CD4-positive, alpha-beta T cell treated with Interleukin-15 for 4 hours (primary cell): ENCODE results near the gene SLC25A33.
"Not testable (repeated sequence)": the region's sequence is repeated elsewhere in the genome, so short reads cannot be mapped to it uniquely, and the experiment has no call there.

Source experiments
- DNase-seq: peaks from one replicate; pipeline ENCODE4 v3.0.0-alpha.2; 2020; ENCODE audit warnings: low spot score

Gene SLC25A33

GRCh38 chr1:9539165-9539828 lies at the start of gene SLC25A33:
SLC25A33 (plus strand) TSS chr1:9539465; CDS start chr1:9539692, 227 bp downstream.
- peak; percentile 96 for DNase-seq

DNA sequence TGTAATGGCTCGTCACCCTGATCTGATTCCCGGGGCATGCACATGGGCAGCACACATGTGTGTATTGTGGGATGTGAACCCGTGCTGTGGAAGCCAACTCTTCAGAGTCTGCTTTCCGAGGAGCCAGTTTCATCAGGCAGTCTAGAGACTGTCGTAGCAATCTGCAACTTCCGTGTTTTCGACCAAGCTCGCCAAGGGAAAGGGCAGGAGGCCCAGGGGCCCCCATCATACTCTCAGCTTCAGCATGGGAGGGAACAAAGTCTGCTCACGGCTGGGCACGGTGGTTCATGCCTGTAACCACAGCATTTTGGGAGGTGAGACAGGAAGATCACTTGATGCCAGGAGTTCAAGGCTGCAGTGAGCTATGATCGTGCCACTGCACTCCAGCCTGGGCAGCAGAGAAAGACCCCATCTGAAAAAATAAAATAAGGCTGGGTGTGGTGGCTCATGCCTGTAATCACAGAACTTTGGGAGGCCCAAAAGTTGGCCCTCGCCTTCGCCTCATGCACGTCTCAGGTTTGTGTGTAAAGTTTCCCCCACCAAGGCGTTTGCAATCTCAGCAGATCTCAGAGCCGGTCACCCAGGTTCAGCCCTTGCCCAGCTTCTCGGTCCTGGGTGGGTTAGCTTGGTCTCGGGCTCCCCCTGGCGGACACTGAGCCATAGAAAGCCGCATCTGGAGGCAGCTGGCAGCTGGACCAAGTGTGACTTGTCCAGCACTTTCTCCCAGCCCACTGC lies 48.5 kb upstream of the SLC25A33 start:
- peak; percentile 80 for DNase-seq

DNA sequence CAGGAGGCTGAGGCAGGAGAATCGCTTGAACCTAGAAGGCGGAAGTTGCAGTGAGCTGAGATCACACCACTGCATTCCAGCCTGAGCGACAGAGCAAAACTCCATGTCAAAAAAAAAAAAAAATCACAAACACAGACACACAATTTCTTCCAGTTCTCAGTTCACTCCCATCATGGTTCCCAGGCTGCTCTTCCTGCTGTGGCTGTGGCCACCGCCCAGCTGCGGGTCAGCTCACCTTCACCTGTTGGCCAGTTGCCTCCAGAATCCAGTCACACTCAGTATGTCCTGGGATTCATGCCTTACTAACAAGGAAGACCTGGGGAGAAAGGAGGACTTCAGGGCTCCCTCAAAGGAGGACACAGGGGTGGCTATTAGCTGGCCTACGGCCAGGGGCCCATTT lies 45.9 kb upstream of the SLC25A33 start:
- no peak for DNase-seq

GRCh38 chr1:9494936-9495758 lies 44.1 kb upstream of the SLC25A33 start:
- peak; percentile 44 for DNase-seq

GRCh38 chr1:9495854-9496374 lies 43.4 kb upstream of the SLC25A33 start:
- no peak for DNase-seq

- no peak for DNase-seq
Observed at GRCh38 chr1:9500756-9501754, 38.2 kb upstream of the SLC25A33 start.

DNA sequence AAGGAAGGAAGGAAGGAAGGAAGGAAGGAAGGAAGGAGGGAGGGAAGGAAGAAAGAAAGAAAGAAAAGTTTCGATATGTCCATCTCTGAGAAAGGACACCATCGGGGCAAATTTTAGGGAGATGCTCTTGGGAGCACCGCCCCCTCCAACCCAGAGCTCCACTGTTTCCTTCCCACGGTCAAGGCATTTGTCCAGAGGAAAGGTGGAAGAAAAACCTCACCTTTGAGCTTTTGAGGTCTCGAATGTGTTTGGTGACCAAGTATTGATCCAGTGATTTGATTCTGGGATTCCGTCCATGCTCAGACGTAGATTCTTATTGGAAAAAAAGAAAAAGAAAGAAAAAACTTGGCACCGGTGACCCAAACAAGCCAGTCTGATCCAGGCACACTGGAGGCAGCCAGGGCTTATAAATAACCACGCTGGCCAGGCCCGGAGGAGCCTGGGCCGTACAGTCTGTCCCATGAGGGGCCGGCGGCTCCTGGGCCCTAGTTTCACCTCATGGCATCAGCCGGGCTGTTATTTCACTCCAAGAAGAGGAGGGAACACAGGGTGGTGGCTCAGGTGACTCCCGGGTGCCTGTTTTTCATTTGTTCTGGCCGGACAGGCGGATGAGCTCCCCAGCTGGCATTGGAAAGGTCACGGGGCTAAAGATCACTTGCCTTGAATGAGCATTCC lies 36.1 kb upstream of the SLC25A33 start:
- no peak for DNase-seq

DNA sequence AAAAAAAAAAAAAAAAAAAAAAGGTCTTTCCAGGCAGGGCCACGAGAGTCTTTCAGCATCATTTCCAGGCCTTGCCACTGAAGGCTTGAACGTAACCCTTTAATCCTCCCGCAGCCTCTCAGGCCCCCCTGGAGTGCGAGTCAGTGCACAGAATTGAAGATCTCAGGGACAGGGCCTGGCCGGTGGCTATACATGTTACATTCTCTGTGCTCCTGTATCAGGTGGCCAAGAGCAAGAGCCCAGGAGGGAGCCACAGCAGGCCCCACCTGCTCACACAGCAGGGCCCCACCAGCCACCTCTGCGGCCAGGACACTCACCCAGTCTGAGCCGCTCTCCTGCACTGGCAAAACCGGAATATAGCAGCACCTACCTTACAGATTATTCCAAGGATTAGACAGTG lies 34.1 kb upstream of the SLC25A33 start:
- DNase-seq = no peak

DNA sequence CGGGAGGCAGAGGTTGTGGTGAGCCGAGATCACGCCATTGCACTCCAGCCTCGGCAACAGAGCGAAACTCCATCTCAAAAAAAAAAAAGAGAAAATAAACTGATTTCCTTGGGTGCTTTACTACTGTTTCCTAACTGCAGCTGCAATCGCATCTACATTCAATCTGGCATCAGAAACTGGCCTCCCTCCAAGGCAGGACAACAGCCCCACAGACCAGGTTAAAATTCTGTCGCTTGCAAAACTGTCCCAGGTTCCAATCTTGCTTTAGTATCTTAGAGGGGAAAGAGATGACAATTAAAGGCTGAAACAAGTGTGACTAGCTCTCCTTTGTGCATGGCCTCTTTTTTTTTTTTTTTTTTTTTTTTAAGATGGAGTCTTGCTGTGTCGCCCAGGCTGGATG lies 32.4 kb upstream of the SLC25A33 start:
- DNase-seq = no peak

DNA sequence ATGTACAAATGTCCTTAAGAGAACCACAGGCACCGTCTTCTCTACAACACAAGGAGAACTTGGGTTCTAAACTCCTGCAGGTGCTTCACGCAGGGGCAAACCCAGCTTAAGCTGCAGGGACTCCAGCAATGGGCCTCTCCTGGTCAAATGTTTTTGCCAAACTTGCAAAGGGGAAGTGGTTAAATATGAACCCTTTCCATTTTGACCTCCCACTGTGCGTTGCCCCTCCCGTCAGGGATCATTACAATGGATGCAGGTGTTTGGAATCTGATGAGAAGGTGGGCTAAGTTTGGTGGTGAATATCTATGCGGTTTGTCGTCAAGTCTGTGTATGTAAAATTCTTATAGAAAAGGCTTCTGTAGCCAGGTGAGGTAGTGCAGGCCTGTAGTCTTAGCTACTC lies 29.1 kb upstream of the SLC25A33 start:
- DNase-seq = no peak

- DNase-seq = not testable (repeated sequence)
Observed at GRCh38 chr1:9515550-9515949, 23.7 kb upstream of the SLC25A33 start.

DNA sequence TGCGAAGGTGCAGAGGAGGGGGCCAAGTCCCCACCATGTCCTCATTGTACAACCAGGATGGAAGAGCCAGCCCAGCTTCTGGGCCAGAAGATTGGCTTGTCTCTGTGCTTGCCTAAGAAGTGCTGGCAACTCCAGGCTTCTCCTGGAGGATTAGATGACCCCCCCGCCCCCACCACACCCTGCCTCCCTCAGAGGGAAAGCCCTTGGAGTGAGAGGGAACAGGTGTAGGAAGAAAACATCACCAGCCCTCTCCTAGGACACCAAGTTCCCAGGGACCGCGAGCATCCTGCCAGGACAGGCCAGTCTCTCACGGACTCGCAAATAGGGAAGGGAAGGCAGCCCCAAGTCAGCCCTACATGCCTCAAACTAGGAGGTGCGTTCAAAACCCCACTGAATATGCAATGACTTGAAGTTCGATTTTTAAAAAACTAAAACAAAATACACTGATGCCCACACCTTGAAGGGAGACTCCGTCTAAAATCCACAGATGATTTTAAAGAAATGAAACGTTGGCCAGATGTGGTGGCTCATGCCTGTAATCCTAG lies 20.7 kb upstream of the SLC25A33 start:
- no peak for DNase-seq

DNA sequence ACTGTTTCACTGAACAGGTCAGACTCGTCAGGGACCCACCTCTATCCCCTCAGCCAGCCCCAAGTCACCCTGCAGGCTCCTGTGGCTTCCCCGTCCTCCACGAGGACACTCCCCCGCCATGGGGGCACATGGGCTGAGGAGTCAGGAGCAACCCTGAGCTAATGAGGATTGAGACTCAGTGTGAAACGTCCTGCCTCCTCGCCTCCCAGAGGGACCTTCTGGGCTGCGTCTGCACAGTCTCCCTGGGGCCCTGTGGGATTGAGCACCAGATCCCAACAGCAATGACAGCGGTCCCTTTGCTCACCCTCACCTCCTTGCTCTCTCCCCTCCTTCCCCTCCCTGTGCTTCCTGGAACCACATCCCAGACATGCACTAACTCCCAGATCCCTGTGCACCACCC lies 18.9 kb upstream of the SLC25A33 start:
- DNase-seq = no peak

DNA sequence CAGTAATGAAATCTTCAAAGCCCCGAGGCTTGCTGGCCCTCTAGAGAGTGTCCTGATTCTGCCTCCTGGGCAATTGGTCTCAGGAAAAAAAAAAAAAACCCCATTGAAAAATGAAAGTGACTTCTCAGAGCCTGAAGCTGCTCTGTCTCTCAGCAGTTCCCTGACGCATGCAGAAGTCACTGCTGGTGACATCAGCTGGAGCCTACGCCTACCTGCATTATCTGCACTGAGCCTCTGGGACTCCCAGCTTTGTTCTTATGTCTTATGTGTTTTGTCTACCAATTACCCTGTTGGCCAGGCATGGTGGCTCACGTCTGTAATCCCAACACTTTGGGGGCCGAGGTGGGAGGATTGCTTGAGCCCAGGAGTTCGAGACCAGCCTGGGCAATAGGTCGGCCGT lies 10.1 kb upstream of the SLC25A33 start:
- DNase-seq = no peak

DNA sequence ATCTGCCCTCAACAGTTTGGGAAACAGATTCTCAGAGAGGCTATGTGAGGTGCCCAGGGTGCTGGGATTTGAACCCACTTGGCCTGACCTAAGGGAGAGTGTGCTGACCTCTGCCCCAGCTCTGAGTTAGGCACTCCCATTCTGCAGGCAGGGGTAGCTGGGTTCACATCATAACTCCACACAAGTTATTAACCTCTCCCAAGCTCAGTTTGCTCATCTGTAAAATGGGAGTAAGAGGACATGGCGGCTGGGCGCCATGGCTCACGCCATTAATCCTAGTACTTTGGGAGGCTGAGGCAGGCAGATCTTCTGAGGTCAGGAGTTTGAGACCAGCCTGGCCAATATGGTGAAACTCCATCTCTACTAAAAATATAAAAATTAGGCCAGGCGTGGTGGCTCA lies 8.9 kb upstream of the SLC25A33 start:
- no peak for DNase-seq

GRCh38 chr1:9534953-9535352 lies 4.3 kb upstream of the SLC25A33 start:
- no peak for DNase-seq

GRCh38 chr1:9536301-9536700 lies 3.0 kb upstream of the SLC25A33 start:
- no peak for DNase-seq

GRCh38 chr1:9537863-9538668 lies 1.2 kb upstream of the SLC25A33 start:
- DNase-seq = no peak

GRCh38 chr1:9538669-9539164 lies 548 bp upstream of the SLC25A33 start:
- no peak for DNase-seq
